Thymus (tissue), 11 donors: Measurements from ENCODE around the gene TRMT2A. TPM values are rescaled to one million over a fixed set of nuclear protein-coding genes. Genes with fewer than 3 reads are reported as not detected.

ENCODE experiments used
- DNase-seq, 9 donors: peaks; one replicate each; pipeline ENCODE4 v3.0.0-alpha.2; 2013; ENCODE audit warnings: low spot score in 9 of 9, low read depth in 6 of 9, missing footprints in 1 of 9
- H3K27ac ChIP-seq, 2 donors: one replicate each; pipeline ENCODE4 v1.5.1; 2013; ENCODE audit warnings: control low read depth in 1 of 2, low read depth in 1 of 2, low read length in 1 of 2, mild to moderate bottlenecking in 1 of 2, moderate library complexity in 1 of 2
- H3K27me3 ChIP-seq, 2 donors: one replicate each; pipeline ENCODE4 v1.5.1; 2013; ENCODE audit warnings: low read length in 1 of 2; ENCODE audit not compliant: control insufficient read depth in 2 of 2, insufficient read depth in 1 of 2
- H3K36me3 ChIP-seq, 2 donors: one replicate each; pipeline ENCODE4 v1.5.1; 2013; ENCODE audit warnings: low read length in 1 of 2, mild to moderate bottlenecking in 1 of 2, moderate library complexity in 1 of 2; ENCODE audit not compliant: control insufficient read depth in 2 of 2, insufficient read depth in 2 of 2
- H3K4me1 ChIP-seq, 2 donors: one replicate each; pipeline ENCODE4 v1.5.1; 2013; ENCODE audit warnings: low read length in 2 of 2; ENCODE audit not compliant: control insufficient read depth in 2 of 2, insufficient read depth in 2 of 2
- H3K4me3 ChIP-seq, 2 donors: one replicate each; pipeline ENCODE4 v1.5.1; 2013; ENCODE audit warnings: low read length in 2 of 2, control low read depth in 1 of 2, mild to moderate bottlenecking in 1 of 2
- H3K9me3 ChIP-seq, 2 donors: one replicate each; pipeline ENCODE4 v1.5.1; 2013; ENCODE audit warnings: low read length in 1 of 2, mild to moderate bottlenecking in 1 of 2; ENCODE audit not compliant: control insufficient read depth in 2 of 2, insufficient read depth in 1 of 2
- WGBS: extraction: QIAGEN DNeasy Blood & Tissue Kit; methylation state at CpG from one replicate; pipeline ENCODE4 v1.1.7; 2013; 5-methylcytosine and 5-hydroxymethylcytosine counted together
- polyA plus RNA-seq: library from polyadenylated mRNA; stranded (reverse); fragments of 200-250 nt; gene quantifications from one replicate; pipeline ENCODE4 v1.2.3, GENCODE V29; 2013
- total RNA-seq: library from RNA; stranded (reverse); fragments of 120-200 nt; gene quantifications from one replicate; pipeline ENCODE4 v1.2.4, GENCODE V29; 2013
- donor health status: healthy.

The TRMT2A gene
- total and polyA plus RNA-seq, 2 donors = 69.3 to 92.4 TPM

GRCh38 chr22:20102203-20102780, 14.7 kb downstream of the TRMT2A start:
- Histone ChIP-seq H3K4me3 (no peak overlapping the region), H3K27ac (no peak overlapping the region), H3K9me3 (no peaks in the 10 kb centered on the region), H3K27me3 (no peaks in the 10 kb centered on the region), H3K36me3 (peaks cover 50 to 70% of the 10 kb centered on the region in 2 donors), H3K4me1 (peaks cover 30 to 43% of the 10 kb centered on the region in 2 donors)
- 97% methylated on average over 12 of the region's 12 CpGs for WGBS
- DNase-seq = no peak

GRCh38 chr22:20101638-20102037, 15.4 kb downstream of the TRMT2A start:
- peaks cover 30 to 43% of the 10 kb centered on the region in 2 donors for H3K4me1 ChIP-seq
- no peaks in the 10 kb centered on the region for H3K27me3 ChIP-seq
- no peak for DNase-seq
- no peak overlapping the region for H3K4me3 ChIP-seq
- peaks cover 44 to 70% of the 10 kb centered on the region in 2 donors for H3K36me3 ChIP-seq
- H3K27ac ChIP-seq = no peak overlapping the region
- H3K9me3 ChIP-seq = no peaks in the 10 kb centered on the region
- WGBS = 82% methylated on average over 8 of the region's 8 CpGs

- Histone ChIP-seq H3K36me3 (peaks cover 43 to 69% of the 10 kb centered on the region in 2 donors), H3K4me1 (peaks cover 30 to 43% of the 10 kb centered on the region in 2 donors), H3K27me3 (no peaks in the 10 kb centered on the region), H3K9me3 (peaks cover 2 to 3% of the 10 kb centered on the region in 2 donors), H3K27ac (peak overlapping the region; percentile 58 to 73), H3K4me3 (no peak overlapping the region)
- DNase-seq = no peak
- 91% methylated on average over 6 of the region's 6 CpGs for WGBS
These were observed 17.8 kb downstream of the TRMT2A start for GRCh38 chr22:20099099-20099711.

GRCh38 chr22:20096574-20097420, 20.2 kb downstream of the TRMT2A start:
- H3K27ac ChIP-seq = no peak overlapping the region
- H3K9me3 ChIP-seq = peaks cover 3 to 5% of the 10 kb centered on the region in 2 donors
- peaks cover 30 to 35% of the 10 kb centered on the region in 2 donors for H3K4me1 ChIP-seq
- no peaks in the 10 kb centered on the region for H3K27me3 ChIP-seq
- DNase-seq = no peak
- over 99% methylated on average over 2 of the region's 2 CpGs for WGBS
- peaks cover 56 to 77% of the 10 kb centered on the region in 2 donors for H3K36me3 ChIP-seq
- no peak overlapping the region for H3K4me3 ChIP-seq

- H3K36me3 ChIP-seq = peaks cover 66 to 90% of the 10 kb centered on the region in 2 donors
- peaks cover 20 to 22% of the 10 kb centered on the region in 2 donors for H3K4me1 ChIP-seq
- DNase-seq = no peak
- H3K27ac ChIP-seq = no peak overlapping the region
- peaks cover 3 to 5% of the 10 kb centered on the region in 2 donors for H3K9me3 ChIP-seq
- 97% methylated on average over 4 of the region's 4 CpGs for WGBS
- no peak overlapping the region for H3K4me3 ChIP-seq
- H3K27me3 ChIP-seq = no peaks in the 10 kb centered on the region
These were observed 21.5 kb downstream of the TRMT2A start for GRCh38 chr22:20095521-20095920.

GRCh38 chr22:20094197-20094807, 22.7 kb downstream of the TRMT2A start:
- no peak overlapping the region for H3K27ac ChIP-seq

GRCh38 chr22:20093418-20094196, 23.4 kb downstream of the TRMT2A start:
- Histone ChIP-seq H3K36me3 (peaks cover 80 to 96% of the 10 kb centered on the region in 2 donors), H3K27ac (no peak overlapping the region), H3K4me1 (peaks cover under 1 to 7% of the 10 kb centered on the region in 2 donors), H3K9me3 (peaks cover 3 to 5% of the 10 kb centered on the region in 2 donors), H3K4me3 (no peak overlapping the region), H3K27me3 (no peaks in the 10 kb centered on the region)
- DNase-seq = no peak
- WGBS = 98% methylated on average over 13 of the region's 13 CpGs

More at GRCh38 chr22:20094197-20094807, 22.7 kb downstream of the TRMT2A start:
- Histone ChIP-seq H3K9me3 (peaks cover 3 to 5% of the 10 kb centered on the region in 2 donors), H3K27me3 (no peaks in the 10 kb centered on the region), H3K36me3 (peaks cover 76 to 96% of the 10 kb centered on the region in 2 donors), H3K4me1 (peaks cover 8 to 14% of the 10 kb centered on the region in 2 donors), H3K4me3 (no peak overlapping the region)
- no peak for DNase-seq
- WGBS = 98% methylated on average over 15 of the region's 15 CpGs

GRCh38 chr22:20092477-20092854, 24.6 kb downstream of the TRMT2A start:
- 98% methylated on average over 11 of the region's 11 CpGs for WGBS
- H3K36me3 ChIP-seq = peaks cover 91 to 99% of the 10 kb centered on the region in 2 donors
- no peaks in the 10 kb centered on the region for H3K27me3 ChIP-seq
- H3K9me3 ChIP-seq = peaks cover 3 to 5% of the 10 kb centered on the region in 2 donors
- no peak for DNase-seq
- H3K27ac ChIP-seq = no peak overlapping the region
- no peak overlapping the region for H3K4me3 ChIP-seq
- peaks cover 0 to 4% of the 10 kb centered on the region in 2 donors for H3K4me1 ChIP-seq
